NCI-H1048 (cell line): ENCODE results near the gene PTH2.
"Not testable (repeated sequence)": the region's sequence is repeated elsewhere in the genome, so short reads cannot be mapped to it uniquely, and the experiment has no call there.

Experiments
- DNase-seq: peaks from one replicate; lab custom pipeline; 2025; lab: John Stamatoyannopoulos, UW

The PTH2 gene

GRCh38 chr19:49378512-49378911 lies 44.7 kb downstream of the PTH2 start:
- no peak for DNase-seq

GRCh38 chr19:49374665-49375434 lies 48.4 kb downstream of the PTH2 start:
- DNase-seq = no peak

- not testable (repeated sequence) for DNase-seq
These were observed 50.1 kb downstream of the PTH2 start for GRCh38 chr19:49373174-49373573.
